ENCODE results near the gene OXNAD1.

DNA sequence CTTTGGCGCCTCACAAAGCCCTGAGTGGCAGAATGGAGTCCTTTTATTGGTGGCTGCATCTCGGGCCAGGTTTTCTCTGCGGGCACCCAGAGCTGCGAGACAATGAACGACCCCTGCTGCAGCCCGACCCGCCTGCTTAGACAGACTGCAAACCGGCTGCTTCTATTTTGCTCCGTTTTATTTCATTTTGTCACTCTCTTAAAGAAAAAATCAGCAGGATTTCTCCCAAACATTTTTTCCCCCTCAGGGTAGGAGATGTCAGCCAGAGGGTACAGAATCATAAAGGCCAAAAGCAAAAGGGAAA is 64.8 kb downstream of the OXNAD1 start:
- TF ChIP-seq, protein P1, sequence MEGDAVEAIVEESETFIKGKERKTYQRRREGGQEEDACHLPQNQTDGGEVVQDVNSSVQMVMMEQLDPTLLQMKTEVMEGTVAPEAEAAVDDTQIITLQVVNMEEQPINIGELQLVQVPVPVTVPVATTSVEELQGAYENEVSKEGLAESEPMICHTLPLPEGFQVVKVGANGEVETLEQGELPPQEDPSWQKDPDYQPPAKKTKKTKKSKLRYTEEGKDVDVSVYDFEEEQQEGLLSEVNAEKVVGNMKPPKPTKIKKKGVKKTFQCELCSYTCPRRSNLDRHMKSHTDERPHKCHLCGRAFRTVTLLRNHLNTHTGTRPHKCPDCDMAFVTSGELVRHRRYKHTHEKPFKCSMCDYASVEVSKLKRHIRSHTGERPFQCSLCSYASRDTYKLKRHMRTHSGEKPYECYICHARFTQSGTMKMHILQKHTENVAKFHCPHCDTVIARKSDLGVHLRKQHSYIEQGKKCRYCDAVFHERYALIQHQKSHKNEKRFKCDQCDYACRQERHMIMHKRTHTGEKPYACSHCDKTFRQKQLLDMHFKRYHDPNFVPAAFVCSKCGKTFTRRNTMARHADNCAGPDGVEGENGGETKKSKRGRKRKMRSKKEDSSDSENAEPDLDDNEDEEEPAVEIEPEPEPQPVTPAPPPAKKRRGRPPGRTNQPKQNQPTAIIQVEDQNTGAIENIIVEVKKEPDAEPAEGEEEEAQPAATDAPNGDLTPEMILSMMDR (IDR thresholded peaks at IDR 0.05) = no peak
- no peak for TF ChIP-seq POLR2AphosphoS5 (IDR thresholded peaks at IDR 0.05)
